HepG2 (cell line): ENCODE results near the gene TLE2. TPM values are rescaled to one million over a fixed set of nuclear protein-coding genes. Genes with fewer than 3 reads are reported as not detected.

ENCODE experiments used
- HOXA7 ChIP-seq: sonication (generic); formaldehyde crosslinking; IDR thresholded peaks from 2 replicates; pipeline ENCODE4 v1.8.1; 2022; ENCODE audit warnings: mild to moderate bottlenecking, missing genetic modification reagents, moderate library complexity
- KAT8 ChIP-seq: IDR thresholded peaks from 2 replicates; pipeline ENCODE4 v1.6.1; 2016; ENCODE audit warnings: missing genetic modification reagents, missing compliant biosample characterization
- KLF15 ChIP-seq: sonication (generic); formaldehyde crosslinking; IDR thresholded peaks from 2 replicates; pipeline ENCODE4 v1.8.1; 2023; ENCODE audit warnings: borderline replicate concordance, mild to moderate bottlenecking, inconsistent platforms, missing genetic modification reagents, mixed read lengths
- MBNL3 ChIP-seq: fragments of 250-450 bp; sonication (Bioruptor Pico); conservative IDR thresholded peaks from 2 replicates; pipeline ENCODE4 v1.8.0; 2022; ENCODE audit warnings: mild to moderate bottlenecking, inconsistent platforms
- NFAT5 ChIP-seq: sonication (generic); formaldehyde crosslinking; IDR thresholded peaks from 2 replicates; pipeline ENCODE4 v1.4.0; 2020; ENCODE audit warnings: missing genetic modification reagents
- POLR2A ChIP-seq, 2 experiments: IDR thresholded peaks; 2 replicates each; pipeline ENCODE4 v1.6.1; 2011; ENCODE audit warnings: low read depth in 2 of 2, low read length in 2 of 2, mild to moderate bottlenecking in 1 of 2, moderate library complexity in 1 of 2; ENCODE audit not compliant: insufficient read depth in 1 of 2
- SRSF4 ChIP-seq: fragments of 200-400 bp; formaldehyde crosslinking; IDR thresholded peaks from one replicate; pipeline ENCODE4 v1.6.1; 2018; ENCODE audit warnings: mild to moderate bottlenecking, low read depth, low read length, moderate library complexity; ENCODE audit not compliant: poor library complexity, severe bottlenecking
- ZBTB26 ChIP-seq: IDR thresholded peaks from 2 replicates; pipeline ENCODE4 v1.6.1; 2016; ENCODE audit warnings: missing compliant biosample characterization, missing genetic modification reagents, borderline replicate concordance
- ZNF18 ChIP-seq: sonication (generic); formaldehyde crosslinking; IDR thresholded peaks from 2 replicates; pipeline ENCODE4 v1.8.0; 2022; ENCODE audit warnings: mild to moderate bottlenecking, missing genetic modification reagents; ENCODE audit not compliant: insufficient replicate concordance
- ZNF83 ChIP-seq: sonication (generic); formaldehyde crosslinking; IDR thresholded peaks from 2 replicates; pipeline ENCODE4 v1.4.0; 2020; ENCODE audit warnings: missing genetic modification reagents, mild to moderate bottlenecking, borderline replicate concordance
- polyA plus RNA-seq, 8 experiments: library from polyadenylated mRNA; depleted of rRNA in 3 of 8; stranded (reverse) in 7 of 8; unstranded in 1 of 8; fragments of >200 nt; fragmentation: Illumina TruSeq in 4 of 8; extraction: Trizol in 4 of 8; gene quantifications; 2 replicates each; pipeline versions ENCODE4 v1.2.1 to v1.2.3, GENCODE V29; 2011 to 2016; ENCODE audit warnings: low read depth in 4 of 8, missing spikeins in 1 of 8, mixed read lengths in 1 of 8; ENCODE audit not compliant: insufficient read depth in 1 of 8
- total RNA-seq, 5 experiments: library from RNA; depleted of rRNA; stranded (reverse); fragments of >200 nt; fragmentation: Illumina TruSeq; extraction: Trizol; gene quantifications; 2 replicates each; pipeline ENCODE4 v1.2.3, GENCODE V29; 2016; ENCODE audit warnings: low read depth in 1 of 5
- TF ChIP-seq, protein P1 (sequence below), 2 experiments: sonication (generic) in 1 of 2; formaldehyde crosslinking in 1 of 2; IDR thresholded peaks; 2 replicates each; pipeline versions ENCODE4 v1.4.0 to v1.6.1; 2016 to 2020; ENCODE audit warnings: borderline replicate concordance in 1 of 2, low read depth in 1 of 2, mild to moderate bottlenecking in 1 of 2, missing genetic modification reagents in 1 of 2
- TF ChIP-seq, protein P2 (sequence below): sonication (generic); formaldehyde crosslinking; conservative IDR thresholded peaks from 2 replicates; pipeline ENCODE4 v1.4.0; 2020; ENCODE audit warnings: missing genetic modification reagents

The TLE2 gene
- total and polyA plus RNA-seq, 2 of the 13 experiments (the other 11 are each of a cell fraction or from before 2014, with no cell fraction given): 0.07 to 0.81 TPM

GRCh38 chr19:3035542-3036118, 6.5 kb upstream of the TLE2 start (continued):
- TF ChIP-seq ZNF18 (peak; percentile 30), KAT8 (CRISPR knock-in tag) (no peak), ZBTB26 (CRISPR knock-in tag) (0 out of 2 replicates have a peak, but pooled peaks have one; percentile 12), MBNL3 (no peak), POLR2A (IDR thresholded peaks at IDR 0.05; ENCODE audit: insufficient read depth in 1 of 2, low read depth in 2 of 2, low read length in 2 of 2) (peak in 1 of 2 experiments; percentile 58; a peak in 3 of 4 replicates), NFAT5 (CRISPR knock-in tag) (no peak), ZNF83 (CRISPR knock-in tag) (no peak), KLF15 (CRISPR knock-in tag) (no peak), SRSF4 (no peak), HOXA7 (CRISPR knock-in tag) (no peak)
- TF ChIP-seq, protein P1, sequence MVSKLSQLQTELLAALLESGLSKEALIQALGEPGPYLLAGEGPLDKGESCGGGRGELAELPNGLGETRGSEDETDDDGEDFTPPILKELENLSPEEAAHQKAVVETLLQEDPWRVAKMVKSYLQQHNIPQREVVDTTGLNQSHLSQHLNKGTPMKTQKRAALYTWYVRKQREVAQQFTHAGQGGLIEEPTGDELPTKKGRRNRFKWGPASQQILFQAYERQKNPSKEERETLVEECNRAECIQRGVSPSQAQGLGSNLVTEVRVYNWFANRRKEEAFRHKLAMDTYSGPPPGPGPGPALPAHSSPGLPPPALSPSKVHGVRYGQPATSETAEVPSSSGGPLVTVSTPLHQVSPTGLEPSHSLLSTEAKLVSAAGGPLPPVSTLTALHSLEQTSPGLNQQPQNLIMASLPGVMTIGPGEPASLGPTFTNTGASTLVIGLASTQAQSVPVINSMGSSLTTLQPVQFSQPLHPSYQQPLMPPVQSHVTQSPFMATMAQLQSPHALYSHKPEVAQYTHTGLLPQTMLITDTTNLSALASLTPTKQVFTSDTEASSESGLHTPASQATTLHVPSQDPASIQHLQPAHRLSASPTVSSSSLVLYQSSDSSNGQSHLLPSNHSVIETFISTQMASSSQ (IDR thresholded peaks at IDR 0.05; ENCODE audit: low read depth): 0 out of 2 replicates have a peak, but pooled peaks have one; percentile 23
- TF ChIP-seq, protein P1 (CRISPR knock-in tag; IDR thresholded peaks at IDR 0.05; ENCODE audit: borderline replicate concordance): no peak
- TF ChIP-seq, protein P2, sequence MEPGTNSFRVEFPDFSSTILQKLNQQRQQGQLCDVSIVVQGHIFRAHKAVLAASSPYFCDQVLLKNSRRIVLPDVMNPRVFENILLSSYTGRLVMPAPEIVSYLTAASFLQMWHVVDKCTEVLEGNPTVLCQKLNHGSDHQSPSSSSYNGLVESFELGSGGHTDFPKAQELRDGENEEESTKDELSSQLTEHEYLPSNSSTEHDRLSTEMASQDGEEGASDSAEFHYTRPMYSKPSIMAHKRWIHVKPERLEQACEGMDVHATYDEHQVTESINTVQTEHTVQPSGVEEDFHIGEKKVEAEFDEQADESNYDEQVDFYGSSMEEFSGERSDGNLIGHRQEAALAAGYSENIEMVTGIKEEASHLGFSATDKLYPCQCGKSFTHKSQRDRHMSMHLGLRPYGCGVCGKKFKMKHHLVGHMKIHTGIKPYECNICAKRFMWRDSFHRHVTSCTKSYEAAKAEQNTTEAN (CRISPR knock-in tag): no peak
